HepG2 (cell line): Measurements from ENCODE around the gene SMYD4. TPM values are rescaled to one million over a fixed set of nuclear protein-coding genes. Genes with fewer than 3 reads are reported as not detected.

Experiments
- ASH2L ChIP-seq: fragments of 300-600, 200-600 bp; sonication (generic); IDR thresholded peaks from 2 replicates; pipeline ENCODE4 v1.7.0; 2017; ENCODE audit warnings: low read depth, mild to moderate bottlenecking, moderate library complexity, mixed read lengths, low read length; ENCODE audit not compliant: insufficient read length
- FOXP4 ChIP-seq: sonication (generic); formaldehyde crosslinking; IDR thresholded peaks from 2 replicates; pipeline ENCODE4 v1.4.0; 2020; ENCODE audit warnings: missing genetic modification reagents
- GATA4 ChIP-seq: sonication (generic); IDR thresholded peaks from 2 replicates; pipeline ENCODE4 v1.6.1; 2016; ENCODE audit warnings: antibody characterized with exemption, low read depth, borderline replicate concordance
- HHEX ChIP-seq: IDR thresholded peaks from 2 replicates; pipeline ENCODE4 v1.6.1; 2016; ENCODE audit warnings: control low read depth
- HIVEP1 ChIP-seq: sonication (generic); formaldehyde crosslinking; IDR thresholded peaks from 2 replicates; pipeline ENCODE4 v1.4.0; 2020; ENCODE audit warnings: mild to moderate bottlenecking, missing genetic modification reagents
- HOMEZ ChIP-seq: IDR thresholded peaks from 2 replicates; pipeline ENCODE4 v1.6.1; 2016; ENCODE audit warnings: low read depth
- MED13 ChIP-seq: sonication (generic); formaldehyde crosslinking; IDR thresholded peaks from 2 replicates; pipeline ENCODE4 v1.5.0; 2020; ENCODE audit warnings: missing genetic modification reagents
- RFX3 ChIP-seq: IDR thresholded peaks from 2 replicates; pipeline ENCODE4 v1.6.1; 2016; ENCODE audit warnings: missing biosample characterization, missing genetic modification reagents
- SRY ChIP-seq: sonication (generic); formaldehyde crosslinking; IDR thresholded peaks from 2 replicates; pipeline ENCODE4 v1.8.0; 2022; ENCODE audit warnings: mild to moderate bottlenecking, missing genetic modification reagents
- ZBTB42 ChIP-seq: sonication (generic); formaldehyde crosslinking; IDR thresholded peaks from 2 replicates; pipeline ENCODE4 v1.5.0; 2020; ENCODE audit warnings: mild to moderate bottlenecking, missing genetic modification reagents
- ZC3H4 ChIP-seq: sonication (generic); formaldehyde crosslinking; IDR thresholded peaks from 2 replicates; pipeline ENCODE4 v1.4.0; 2020; ENCODE audit warnings: missing genetic modification reagents, borderline replicate concordance
- ZNF160 ChIP-seq: sonication (generic); formaldehyde crosslinking; IDR thresholded peaks from 2 replicates; pipeline ENCODE4 v1.8.0; 2022; ENCODE audit warnings: mild to moderate bottlenecking, inconsistent platforms, missing genetic modification reagents
- ZNF546 ChIP-seq: sonication (generic); formaldehyde crosslinking; conservative IDR thresholded peaks from 2 replicates; pipeline ENCODE4 v1.8.1; 2023; ENCODE audit warnings: mild to moderate bottlenecking, missing genetic modification reagents
- ZNF616 ChIP-seq: sonication (generic); formaldehyde crosslinking; IDR thresholded peaks from 2 replicates; pipeline ENCODE4 v1.5.0; 2020; ENCODE audit warnings: low read depth, mild to moderate bottlenecking, missing genetic modification reagents
- polyA plus RNA-seq, 8 experiments: library from polyadenylated mRNA; depleted of rRNA in 3 of 8; stranded (reverse) in 7 of 8; unstranded in 1 of 8; fragments of >200 nt; fragmentation: Illumina TruSeq in 4 of 8; extraction: Trizol in 4 of 8; gene quantifications; 2 replicates each; pipeline versions ENCODE4 v1.2.1 to v1.2.3, GENCODE V29; 2011 to 2016; ENCODE audit warnings: low read depth in 4 of 8, missing spikeins in 1 of 8, mixed read lengths in 1 of 8; ENCODE audit not compliant: insufficient read depth in 1 of 8
- total RNA-seq, 5 experiments: library from RNA; depleted of rRNA; stranded (reverse); fragments of >200 nt; fragmentation: Illumina TruSeq; extraction: Trizol; gene quantifications; 2 replicates each; pipeline ENCODE4 v1.2.3, GENCODE V29; 2016; ENCODE audit warnings: low read depth in 1 of 5
- TF ChIP-seq, protein P1 (sequence below): sonication (generic); formaldehyde crosslinking; IDR thresholded peaks from 2 replicates; pipeline ENCODE4 v1.9.0; 2021; ENCODE audit warnings: missing genetic modification reagents, mild to moderate bottlenecking, borderline replicate concordance
- TF ChIP-seq, protein P2 (sequence below): sonication (generic); formaldehyde crosslinking; IDR thresholded peaks from 2 replicates; pipeline ENCODE4 v1.5.0; 2020; ENCODE audit warnings: mild to moderate bottlenecking, missing genetic modification reagents, borderline replicate concordance

The SMYD4 gene
- total and polyA plus RNA-seq, 2 of the 13 experiments (the other 11 are each of a cell fraction or from before 2014, with no cell fraction given), result 7.4 to 11.3 TPM

- TF ChIP-seq FOXP4 (CRISPR knock-in tag) (peak; percentile 85), RFX3 (CRISPR knock-in tag) (no peak), ZBTB42 (CRISPR knock-in tag) (no peak), HHEX (CRISPR knock-in tag) (0 out of 2 replicates have a peak, but pooled peaks have one; percentile 23), HOMEZ (peak; percentile 31; the same call in 1 of the 2 replicates), ASH2L (peak; percentile 63), ZC3H4 (CRISPR knock-in tag) (no peak), ZNF616 (CRISPR knock-in tag) (no peak), ZNF160 (CRISPR knock-in tag) (peak; percentile 60; the same call in 1 of the 2 replicates), SRY (CRISPR knock-in tag) (0 out of 2 replicates have a peak, but pooled peaks have one; percentile 34), ZNF546 (CRISPR knock-in tag) (peak; percentile 28; the same call in 1 of the 2 replicates), GATA4 (0 out of 2 replicates have a peak, but pooled peaks have one; percentile 22), HIVEP1 (CRISPR knock-in tag) (0 out of 2 replicates have a peak, but pooled peaks have one; percentile 23), MED13 (CRISPR knock-in tag) (0 out of 2 replicates have a peak, but pooled peaks have one; percentile 58)
- TF ChIP-seq, protein P1, sequence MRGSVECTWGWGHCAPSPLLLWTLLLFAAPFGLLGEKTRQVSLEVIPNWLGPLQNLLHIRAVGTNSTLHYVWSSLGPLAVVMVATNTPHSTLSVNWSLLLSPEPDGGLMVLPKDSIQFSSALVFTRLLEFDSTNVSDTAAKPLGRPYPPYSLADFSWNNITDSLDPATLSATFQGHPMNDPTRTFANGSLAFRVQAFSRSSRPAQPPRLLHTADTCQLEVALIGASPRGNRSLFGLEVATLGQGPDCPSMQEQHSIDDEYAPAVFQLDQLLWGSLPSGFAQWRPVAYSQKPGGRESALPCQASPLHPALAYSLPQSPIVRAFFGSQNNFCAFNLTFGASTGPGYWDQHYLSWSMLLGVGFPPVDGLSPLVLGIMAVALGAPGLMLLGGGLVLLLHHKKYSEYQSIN, result no peak
- TF ChIP-seq, protein P2, sequence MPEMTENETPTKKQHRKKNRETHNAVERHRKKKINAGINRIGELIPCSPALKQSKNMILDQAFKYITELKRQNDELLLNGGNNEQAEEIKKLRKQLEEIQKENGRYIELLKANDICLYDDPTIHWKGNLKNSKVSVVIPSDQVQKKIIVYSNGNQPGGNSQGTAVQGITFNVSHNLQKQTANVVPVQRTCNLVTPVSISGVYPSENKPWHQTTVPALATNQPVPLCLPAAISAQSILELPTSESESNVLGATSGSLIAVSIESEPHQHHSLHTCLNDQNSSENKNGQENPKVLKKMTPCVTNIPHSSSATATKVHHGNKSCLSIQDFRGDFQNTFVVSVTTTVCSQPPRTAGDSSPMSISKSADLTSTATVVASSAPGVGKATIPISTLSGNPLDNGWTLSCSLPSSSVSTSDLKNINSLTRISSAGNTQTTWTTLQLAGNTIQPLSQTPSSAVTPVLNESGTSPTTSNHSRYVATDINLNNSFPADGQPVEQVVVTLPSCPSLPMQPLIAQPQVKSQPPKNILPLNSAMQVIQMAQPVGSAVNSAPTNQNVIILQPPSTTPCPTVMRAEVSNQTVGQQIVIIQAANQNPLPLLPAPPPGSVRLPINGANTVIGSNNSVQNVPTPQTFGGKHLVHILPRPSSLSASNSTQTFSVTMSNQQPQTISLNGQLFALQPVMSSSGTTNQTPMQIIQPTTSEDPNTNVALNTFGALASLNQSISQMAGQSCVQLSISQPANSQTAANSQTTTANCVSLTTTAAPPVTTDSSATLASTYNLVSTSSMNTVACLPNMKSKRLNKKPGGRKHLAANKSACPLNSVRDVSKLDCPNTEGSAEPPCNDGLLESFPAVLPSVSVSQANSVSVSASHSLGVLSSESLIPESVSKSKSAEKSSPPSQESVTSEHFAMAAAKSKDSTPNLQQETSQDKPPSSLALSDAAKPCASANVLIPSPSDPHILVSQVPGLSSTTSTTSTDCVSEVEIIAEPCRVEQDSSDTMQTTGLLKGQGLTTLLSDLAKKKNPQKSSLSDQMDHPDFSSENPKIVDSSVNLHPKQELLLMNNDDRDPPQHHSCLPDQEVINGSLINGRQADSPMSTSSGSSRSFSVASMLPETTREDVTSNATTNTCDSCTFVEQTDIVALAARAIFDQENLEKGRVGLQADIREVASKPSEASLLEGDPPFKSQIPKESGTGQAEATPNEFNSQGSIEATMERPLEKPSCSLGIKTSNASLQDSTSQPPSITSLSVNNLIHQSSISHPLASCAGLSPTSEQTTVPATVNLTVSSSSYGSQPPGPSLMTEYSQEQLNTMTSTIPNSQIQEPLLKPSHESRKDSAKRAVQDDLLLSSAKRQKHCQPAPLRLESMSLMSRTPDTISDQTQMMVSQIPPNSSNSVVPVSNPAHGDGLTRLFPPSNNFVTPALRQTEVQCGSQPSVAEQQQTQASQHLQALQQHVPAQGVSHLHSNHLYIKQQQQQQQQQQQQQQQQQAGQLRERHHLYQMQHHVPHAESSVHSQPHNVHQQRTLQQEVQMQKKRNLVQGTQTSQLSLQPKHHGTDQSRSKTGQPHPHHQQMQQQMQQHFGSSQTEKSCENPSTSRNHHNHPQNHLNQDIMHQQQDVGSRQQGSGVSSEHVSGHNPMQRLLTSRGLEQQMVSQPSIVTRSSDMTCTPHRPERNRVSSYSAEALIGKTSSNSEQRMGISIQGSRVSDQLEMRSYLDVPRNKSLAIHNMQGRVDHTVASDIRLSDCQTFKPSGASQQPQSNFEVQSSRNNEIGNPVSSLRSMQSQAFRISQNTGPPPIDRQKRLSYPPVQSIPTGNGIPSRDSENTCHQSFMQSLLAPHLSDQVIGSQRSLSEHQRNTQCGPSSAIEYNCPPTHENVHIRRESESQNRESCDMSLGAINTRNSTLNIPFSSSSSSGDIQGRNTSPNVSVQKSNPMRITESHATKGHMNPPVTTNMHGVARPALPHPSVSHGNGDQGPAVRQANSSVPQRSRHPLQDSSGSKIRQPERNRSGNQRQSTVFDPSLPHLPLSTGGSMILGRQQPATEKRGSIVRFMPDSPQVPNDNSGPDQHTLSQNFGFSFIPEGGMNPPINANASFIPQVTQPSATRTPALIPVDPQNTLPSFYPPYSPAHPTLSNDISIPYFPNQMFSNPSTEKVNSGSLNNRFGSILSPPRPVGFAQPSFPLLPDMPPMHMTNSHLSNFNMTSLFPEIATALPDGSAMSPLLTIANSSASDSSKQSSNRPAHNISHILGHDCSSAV, result no peak
Measured at GRCh38 chr17:1742371-1743087, 87.2 kb downstream of the SMYD4 start, which contains the start of gene SERPINF2 (continued).
